ENCODE data around the gene RPS6KB1. TPM values are rescaled to one million over a fixed set of nuclear protein-coding genes. Genes with fewer than 3 reads are reported as not detected.

The RPS6KB1 gene
- total RNA-seq, 2 experiments from 2014 or later: 129 to 135 TPM

DNA sequence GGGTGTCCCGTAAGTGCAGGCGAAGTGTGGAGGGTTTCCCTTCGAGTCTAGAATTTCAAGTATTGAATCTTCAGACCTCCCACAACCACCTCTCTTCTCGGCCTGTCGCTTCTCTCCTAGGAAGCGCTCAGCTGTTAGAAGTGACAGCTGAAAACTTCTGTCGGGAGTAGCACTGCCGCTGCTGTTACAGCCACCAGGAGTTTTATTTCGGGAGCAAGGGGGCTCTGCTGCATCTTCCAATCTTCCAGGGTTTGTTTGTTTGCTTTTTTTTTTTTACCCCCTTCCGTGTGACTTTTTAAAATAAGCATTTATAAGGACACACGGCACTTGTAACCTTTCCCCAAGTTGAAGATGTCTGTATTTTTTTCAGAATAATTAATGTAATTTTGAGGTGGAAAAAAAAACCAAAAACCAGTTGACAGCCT is 767 bp downstream of the RPS6KB1 start:
- H3K36me3 Mint-ChIP-seq (ENCODE audit: low read depth): peaks cover 47% of the 10 kb centered on the region
- H3K27ac ChIP-seq (ENCODE audit: low read depth in 1 of 2, low read length in 2 of 2): peak overlapping the region; percentile 84 to 94
- ATAC-seq (ENCODE audit: poor library complexity) (peak; percentile 13), DNase-seq (peak in 1 of 14 experiments; percentile 33)
- no peaks in the 10 kb centered on the region for H3K27me3 ChIP-seq (ENCODE audit: control insufficient read depth in 1 of 2, insufficient read depth in 2 of 2, low read length in 2 of 2)
- H3K4me3 ChIP-seq (ENCODE audit: low read length): peak overlapping the region; percentile 79
- peak overlapping the region; percentile 94 for H3K27ac Mint-ChIP-seq
- H3K36me3 ChIP-seq (ENCODE audit: insufficient read depth, low read length): peaks cover 9% of the 10 kb centered on the region
- TF ChIP-seq, protein P1, sequence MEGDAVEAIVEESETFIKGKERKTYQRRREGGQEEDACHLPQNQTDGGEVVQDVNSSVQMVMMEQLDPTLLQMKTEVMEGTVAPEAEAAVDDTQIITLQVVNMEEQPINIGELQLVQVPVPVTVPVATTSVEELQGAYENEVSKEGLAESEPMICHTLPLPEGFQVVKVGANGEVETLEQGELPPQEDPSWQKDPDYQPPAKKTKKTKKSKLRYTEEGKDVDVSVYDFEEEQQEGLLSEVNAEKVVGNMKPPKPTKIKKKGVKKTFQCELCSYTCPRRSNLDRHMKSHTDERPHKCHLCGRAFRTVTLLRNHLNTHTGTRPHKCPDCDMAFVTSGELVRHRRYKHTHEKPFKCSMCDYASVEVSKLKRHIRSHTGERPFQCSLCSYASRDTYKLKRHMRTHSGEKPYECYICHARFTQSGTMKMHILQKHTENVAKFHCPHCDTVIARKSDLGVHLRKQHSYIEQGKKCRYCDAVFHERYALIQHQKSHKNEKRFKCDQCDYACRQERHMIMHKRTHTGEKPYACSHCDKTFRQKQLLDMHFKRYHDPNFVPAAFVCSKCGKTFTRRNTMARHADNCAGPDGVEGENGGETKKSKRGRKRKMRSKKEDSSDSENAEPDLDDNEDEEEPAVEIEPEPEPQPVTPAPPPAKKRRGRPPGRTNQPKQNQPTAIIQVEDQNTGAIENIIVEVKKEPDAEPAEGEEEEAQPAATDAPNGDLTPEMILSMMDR (IDR thresholded peaks at IDR 0.05): no peak
- CTCF ChIA-PET: interaction anchor here (1.9 kb wide), 1 partner anchor 140 kb away, joined by 6 read pairs; no protein-coding TSS in a partner anchor
- peaks cover 47% of the 10 kb centered on the region for H3K4me1 ChIP-seq (ENCODE audit: insufficient read depth, low read length)
- H3K4me3 Mint-ChIP-seq: peak overlapping the region; percentile 98
- intact Hi-C loops (cut with DNase I, micrococcal nuclease): loop anchor here (5.0 kb wide), 5 partner anchors 56 to 786 kb away; partner anchors contain the start of genes CLTC (in 1 of the 2), RNFT1 (in 1 of the 2), TRIM37 (in 1 of the 2) and USP32 (in 1 of the 2)
- no peaks in the 10 kb centered on the region for H3K9me3 ChIP-seq (ENCODE audit: control insufficient read depth in 1 of 2, insufficient read depth in 1 of 2, low read length in 2 of 2)
- H3K27me3 Mint-ChIP-seq: no peaks in the 10 kb centered on the region
- POLR2A ChIA-PET: interaction anchor here (0.7 to 3.2 kb wide), 15 partner anchors 15 to 1543 kb away, joined by 3 to 35 read pairs (median 6); partner anchors contain the start of genes CLTC, DHX40, PTRH2 and RNFT1
- H3K9me3 Mint-ChIP-seq: no peaks in the 10 kb centered on the region
- peaks cover 62% of the 10 kb centered on the region for H3K4me1 Mint-ChIP-seq (ENCODE audit: low read depth)

DNA sequence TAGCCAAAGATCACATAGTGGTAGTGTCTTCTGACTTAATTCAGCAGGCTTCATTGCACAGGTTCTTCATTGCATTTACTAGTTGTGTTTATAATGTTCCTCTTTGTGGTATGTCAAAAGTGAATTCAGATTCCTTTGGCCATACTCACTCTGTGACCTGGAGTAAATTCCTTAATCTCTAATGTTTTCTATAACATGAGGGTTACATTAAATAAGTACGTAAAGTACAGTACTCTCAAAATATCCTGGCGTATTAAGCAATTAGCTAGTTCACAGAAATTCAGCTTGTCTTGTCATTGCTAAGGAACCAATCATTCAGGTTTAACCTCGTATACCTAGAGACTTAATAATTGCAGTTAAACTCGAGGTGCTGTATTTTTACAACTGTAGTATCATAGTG is 4.2 kb downstream of the RPS6KB1 start:
- ChIA-PET CTCF (no interaction called here), POLR2A (no interaction called here)
- Mint-ChIP-seq H3K27me3 (no peaks in the 10 kb centered on the region), H3K4me3 (no peak overlapping the region), H3K4me1 (ENCODE audit: low read depth) (peaks cover 62% of the 10 kb centered on the region), H3K9me3 (no peaks in the 10 kb centered on the region), H3K27ac (no peak overlapping the region), H3K36me3 (ENCODE audit: low read depth) (peaks cover 43% of the 10 kb centered on the region)
- no peaks in the 10 kb centered on the region for H3K9me3 ChIP-seq (ENCODE audit: control insufficient read depth in 1 of 2, insufficient read depth in 1 of 2, low read length in 2 of 2)
- TF ChIP-seq, protein P1 (IDR thresholded peaks at IDR 0.05): no peak
- ATAC-seq (ENCODE audit: poor library complexity) (no peak), DNase-seq (no peak)
- peaks cover 38% of the 10 kb centered on the region for H3K4me1 ChIP-seq (ENCODE audit: insufficient read depth, low read length)
- peaks cover 4% of the 10 kb centered on the region for H3K36me3 ChIP-seq (ENCODE audit: insufficient read depth, low read length)
- no peaks in the 10 kb centered on the region for H3K27me3 ChIP-seq (ENCODE audit: control insufficient read depth in 1 of 2, insufficient read depth in 2 of 2, low read length in 2 of 2)
- no peak overlapping the region for H3K27ac ChIP-seq (ENCODE audit: low read depth in 1 of 2, low read length in 2 of 2)
- intact Hi-C loops (cut with DNase I, micrococcal nuclease): no loop called here
- H3K4me3 ChIP-seq (ENCODE audit: low read length): no peak overlapping the region

DNA sequence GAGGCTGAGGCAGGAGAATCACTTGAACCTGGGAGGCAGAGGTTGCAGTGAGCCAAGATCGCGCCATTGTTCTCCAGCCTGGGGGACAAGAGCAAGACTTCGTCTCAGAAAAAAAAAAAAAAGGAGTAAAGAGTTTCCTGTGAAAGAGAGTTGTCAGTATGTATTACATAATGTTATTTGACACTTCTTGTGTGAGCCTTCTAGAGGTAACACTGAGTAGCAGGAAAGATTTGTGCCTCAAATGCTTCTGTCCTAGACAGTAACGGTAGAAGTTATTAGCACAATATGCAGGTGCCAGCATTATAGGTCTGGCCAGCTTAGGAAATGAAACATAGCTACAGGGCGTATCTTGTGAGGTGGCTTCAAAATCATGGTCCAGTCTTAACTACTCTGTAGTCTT is 6.2 kb downstream of the RPS6KB1 start:
- Histone ChIP-seq H3K4me3 (ENCODE audit: low read length) (no peak overlapping the region), H3K36me3 (ENCODE audit: insufficient read depth, low read length) (peaks cover 7% of the 10 kb centered on the region), H3K9me3 (ENCODE audit: control insufficient read depth in 1 of 2, insufficient read depth in 1 of 2, low read length in 2 of 2) (no peaks in the 10 kb centered on the region), H3K4me1 (ENCODE audit: insufficient read depth, low read length) (peaks cover 34% of the 10 kb centered on the region), H3K27ac (ENCODE audit: low read depth in 1 of 2, low read length in 2 of 2) (no peak overlapping the region), H3K27me3 (ENCODE audit: control insufficient read depth in 1 of 2, insufficient read depth in 2 of 2, low read length in 2 of 2) (no peaks in the 10 kb centered on the region)
- POLR2A ChIA-PET: no interaction called here
- Mint-ChIP-seq H3K4me1 (ENCODE audit: low read depth) (peaks cover 52% of the 10 kb centered on the region), H3K36me3 (ENCODE audit: low read depth) (peaks cover 23% of the 10 kb centered on the region), H3K9me3 (no peaks in the 10 kb centered on the region), H3K4me3 (peak overlapping the region; percentile 62), H3K27me3 (no peaks in the 10 kb centered on the region), H3K27ac (peak overlapping the region; percentile 79)
- CTCF ChIA-PET: no interaction called here
- ATAC-seq (ENCODE audit: poor library complexity) (peak; percentile 93), DNase-seq (no peak)
- TF ChIP-seq, protein P1 (IDR thresholded peaks at IDR 0.05): peak; percentile 35
- intact Hi-C loops (cut with DNase I, micrococcal nuclease): no loop called here
